OCI-LY1 (cell line): ENCODE results near the gene CYREN.

Source experiments
- H2AFZ ChIP-seq: fragments of 200-600 bp; sonication (generic), shearing (Covaris generic); 2 replicates; pipeline ENCODE4 v1.6.0; 2014; ENCODE audit warnings: antibody characterized with exemption, mild to moderate bottlenecking, low read length
- H3F3A ChIP-seq: fragments of 200-600 bp; sonication (generic), shearing (Covaris generic); 2 replicates; pipeline ENCODE4 v1.6.0; 2014; ENCODE audit warnings: mild to moderate bottlenecking, antibody characterized with exemption, low read length, moderate library complexity; ENCODE audit not compliant: insufficient read depth
- H3K27ac ChIP-seq: fragments of 200-600 bp; sonication (generic); 2 replicates; pipeline ENCODE4 v1.5.1; 2014; ENCODE audit warnings: low read length, mixed run types, mild to moderate bottlenecking, low read depth; ENCODE audit not compliant: poor library complexity, severe bottlenecking
- H3K27me3 ChIP-seq: fragments of 200-600 bp; sonication (generic); 2 replicates; pipeline ENCODE4 v1.6.0; 2014; ENCODE audit warnings: antibody characterized with exemption, mild to moderate bottlenecking, low read length, moderate library complexity; ENCODE audit not compliant: insufficient read depth
- H3K36me3 ChIP-seq: fragments of 200-600 bp; sonication (generic); 2 replicates; pipeline ENCODE4 v1.6.1; 2014; ENCODE audit warnings: mild to moderate bottlenecking, antibody characterized with exemption, low read length, moderate library complexity, mixed read lengths; ENCODE audit not compliant: insufficient read depth
- H3K4me1 ChIP-seq: fragments of 200-600 bp; sonication (generic); 2 replicates; pipeline ENCODE4 v1.5.1; 2014; ENCODE audit warnings: mild to moderate bottlenecking, low read length, moderate library complexity; ENCODE audit not compliant: insufficient read depth, severe bottlenecking
- H3K4me2 ChIP-seq: fragments of 200-600 bp; sonication (generic), shearing (Covaris generic); 2 replicates; pipeline ENCODE4 v1.6.1; 2014; ENCODE audit warnings: low read length
- H3K4me3 ChIP-seq: fragments of 200-600 bp; sonication (generic); 2 replicates; pipeline ENCODE4 v1.5.1; 2014; ENCODE audit warnings: low read length, low read depth, mild to moderate bottlenecking, mixed read lengths; ENCODE audit not compliant: poor library complexity, severe bottlenecking
- H3K79me2 ChIP-seq: fragments of 200-600 bp; shearing (Covaris generic); 2 replicates; pipeline ENCODE4 v1.6.1; 2016; ENCODE audit warnings: mixed run types, low read length, mixed read lengths; ENCODE audit not compliant: insufficient read depth
- H3K9ac ChIP-seq: fragments of 200-600 bp; sonication (generic), shearing (Covaris generic); 2 replicates; pipeline ENCODE4 v1.6.1; 2014; ENCODE audit warnings: mild to moderate bottlenecking, low read length, mixed read lengths
- H3K9me2 ChIP-seq: fragments of 200-600 bp; sonication (generic), shearing (Covaris generic); 2 replicates; pipeline ENCODE4 v1.6.1; 2014; ENCODE audit warnings: low read depth, mild to moderate bottlenecking, low read length, mixed read lengths
- H3K9me3 ChIP-seq: fragments of 200-600 bp; shearing (Covaris generic); 2 replicates; pipeline ENCODE4 v1.6.1; 2014; ENCODE audit warnings: low read length, mixed read lengths
- H4K20me1 ChIP-seq: fragments of 200-600 bp; sonication (generic), shearing (Covaris generic); 2 replicates; pipeline ENCODE4 v1.6.0; 2016; ENCODE audit warnings: mild to moderate bottlenecking, low read length; ENCODE audit not compliant: insufficient read depth
- EZH2 ChIP-seq: fragments of 200-600 bp; sonication (generic), shearing (Covaris generic); IDR thresholded peaks from 2 replicates; pipeline ENCODE4 v1.8.0; 2017; ENCODE audit warnings: borderline replicate concordance, mixed run types, mild to moderate bottlenecking, antibody characterized with exemption, low read length, moderate library complexity, mixed read lengths
- TF ChIP-seq, protein P1 (sequence below): fragments of 200-600 bp; sonication (generic), shearing (Covaris generic); IDR thresholded peaks from 2 replicates; pipeline ENCODE4 v1.5.1; 2017; ENCODE audit warnings: mild to moderate bottlenecking, antibody characterized with exemption, low read length, moderate library complexity, mixed read lengths

The CYREN gene

DNA sequence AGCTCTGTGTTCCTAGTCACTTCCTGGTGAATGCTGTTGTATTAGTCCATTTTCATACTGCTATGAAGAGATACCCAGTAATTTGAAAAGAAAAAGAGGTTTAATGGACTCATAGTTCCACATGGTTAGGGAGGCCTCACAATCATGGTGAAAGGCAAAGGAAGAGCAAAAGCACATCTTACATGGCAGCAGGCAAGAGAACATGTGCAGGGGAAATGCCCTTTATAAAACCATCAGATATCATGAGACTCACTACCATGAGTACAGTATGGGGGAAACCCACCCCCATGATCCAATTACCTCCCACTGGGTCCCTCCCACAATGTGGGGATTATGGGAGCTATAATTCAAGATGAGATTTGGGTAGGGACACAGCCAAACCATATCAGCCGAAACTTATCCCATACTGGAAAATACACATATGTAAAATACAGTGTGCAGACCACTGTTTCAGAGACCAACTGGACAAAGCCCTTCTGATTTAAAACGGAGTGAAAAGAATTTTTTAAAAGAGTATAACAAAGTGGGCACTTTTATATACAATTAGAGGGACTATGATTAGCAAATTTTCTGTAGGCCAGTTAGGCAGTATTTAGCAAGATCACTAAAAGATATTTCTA, 8.0 kb downstream of the CYREN start:
- Histone ChIP-seq H3K4me3 (no peak overlapping the region), H3K4me1 (peaks cover 24% of the 10 kb centered on the region), H3K9ac (no peak overlapping the region), H3K4me2 (no peak overlapping the region), H3F3A (no peaks in the 10 kb centered on the region), H3K9me2 (no peaks in the 10 kb centered on the region), H2AFZ (no peak overlapping the region), H3K27ac (peak overlapping the region; percentile 80), H4K20me1 (no peaks in the 10 kb centered on the region), H3K27me3 (no peaks in the 10 kb centered on the region), H3K36me3 (peaks cover 80% of the 10 kb centered on the region), H3K9me3 (peaks cover 8% of the 10 kb centered on the region; the same call in 1 of the 2 replicates), H3K79me2 (no peaks in the 10 kb centered on the region)
- TF ChIP-seq, protein P1, sequence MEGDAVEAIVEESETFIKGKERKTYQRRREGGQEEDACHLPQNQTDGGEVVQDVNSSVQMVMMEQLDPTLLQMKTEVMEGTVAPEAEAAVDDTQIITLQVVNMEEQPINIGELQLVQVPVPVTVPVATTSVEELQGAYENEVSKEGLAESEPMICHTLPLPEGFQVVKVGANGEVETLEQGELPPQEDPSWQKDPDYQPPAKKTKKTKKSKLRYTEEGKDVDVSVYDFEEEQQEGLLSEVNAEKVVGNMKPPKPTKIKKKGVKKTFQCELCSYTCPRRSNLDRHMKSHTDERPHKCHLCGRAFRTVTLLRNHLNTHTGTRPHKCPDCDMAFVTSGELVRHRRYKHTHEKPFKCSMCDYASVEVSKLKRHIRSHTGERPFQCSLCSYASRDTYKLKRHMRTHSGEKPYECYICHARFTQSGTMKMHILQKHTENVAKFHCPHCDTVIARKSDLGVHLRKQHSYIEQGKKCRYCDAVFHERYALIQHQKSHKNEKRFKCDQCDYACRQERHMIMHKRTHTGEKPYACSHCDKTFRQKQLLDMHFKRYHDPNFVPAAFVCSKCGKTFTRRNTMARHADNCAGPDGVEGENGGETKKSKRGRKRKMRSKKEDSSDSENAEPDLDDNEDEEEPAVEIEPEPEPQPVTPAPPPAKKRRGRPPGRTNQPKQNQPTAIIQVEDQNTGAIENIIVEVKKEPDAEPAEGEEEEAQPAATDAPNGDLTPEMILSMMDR = no peak
- no peak for TF ChIP-seq EZH2

DNA sequence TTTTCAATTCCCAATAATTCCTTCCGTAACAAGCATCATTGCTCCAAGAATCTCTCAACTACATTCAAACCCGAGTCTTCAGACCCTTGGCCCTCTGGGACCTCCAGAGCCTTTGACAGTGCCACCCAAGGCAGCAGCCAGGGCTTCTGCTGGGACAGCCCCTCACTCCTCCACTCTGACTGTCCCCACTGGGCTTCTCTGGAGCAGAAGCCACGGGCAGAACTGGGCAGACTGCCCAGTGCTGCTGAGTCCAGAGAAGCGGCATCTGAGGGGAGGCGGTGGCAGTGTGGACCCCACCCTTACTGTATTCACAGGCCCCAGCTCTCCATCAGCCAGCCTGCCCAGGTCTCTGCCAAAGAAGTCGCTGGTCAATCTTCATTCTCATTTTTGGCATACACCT, 8.8 kb downstream of the CYREN start:
- TF ChIP-seq EZH2 = no peak
- TF ChIP-seq, protein P1 = no peak
- Histone ChIP-seq H3K27me3 (no peaks in the 10 kb centered on the region), H3K4me3 (no peak overlapping the region), H3F3A (no peaks in the 10 kb centered on the region), H3K9me3 (peaks cover 13% of the 10 kb centered on the region; the same call in 1 of the 2 replicates), H2AFZ (no peak overlapping the region), H3K36me3 (peaks cover 76% of the 10 kb centered on the region), H3K4me1 (peaks cover 24% of the 10 kb centered on the region), H3K79me2 (no peaks in the 10 kb centered on the region), H4K20me1 (no peaks in the 10 kb centered on the region), H3K9ac (no peak overlapping the region; the same call in 1 of the 2 replicates), H3K4me2 (no peak overlapping the region), H3K27ac (peak overlapping the region; percentile 80), H3K9me2 (no peaks in the 10 kb centered on the region)

DNA sequence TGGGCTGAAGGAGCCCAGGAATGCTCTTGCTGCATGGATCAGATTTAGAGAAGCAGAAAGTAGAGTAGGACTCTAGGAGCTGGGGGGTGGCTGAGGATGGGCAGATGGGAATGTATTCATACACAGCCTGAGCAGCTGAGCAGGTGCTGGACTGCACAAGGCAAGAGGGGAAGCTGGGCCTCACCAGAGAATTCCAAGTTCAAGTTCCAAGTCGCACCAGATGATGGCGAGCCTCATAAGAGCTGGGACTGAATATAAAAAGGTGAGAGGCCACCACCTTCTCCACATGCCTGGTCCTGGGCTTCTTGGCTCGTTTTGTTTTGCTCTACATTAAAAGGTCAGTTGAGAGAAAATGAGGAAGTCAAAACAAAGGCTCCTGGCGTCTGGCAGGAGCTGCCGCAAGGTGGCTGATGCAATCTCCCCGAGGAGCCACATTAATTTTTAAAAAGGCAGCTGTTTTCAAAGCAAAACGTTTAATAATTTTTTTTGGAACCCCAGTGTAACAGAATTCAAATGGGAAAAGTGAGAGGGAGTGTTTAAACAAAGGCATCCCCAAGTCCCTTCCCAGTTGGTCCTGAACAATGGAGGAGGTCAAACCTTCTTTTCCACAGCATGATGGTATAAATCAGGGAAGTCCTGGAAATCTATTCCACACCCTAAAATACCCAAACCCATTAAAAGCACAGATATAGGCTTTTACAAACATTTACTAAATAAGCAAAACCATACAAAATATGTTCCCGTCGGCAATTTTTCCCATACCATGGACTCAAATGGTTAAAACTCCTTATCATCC, 9.5 kb downstream of the CYREN start:
- Histone ChIP-seq H3K9me2 (no peaks in the 10 kb centered on the region), H3F3A (no peaks in the 10 kb centered on the region), H3K9ac (peak overlapping the region; percentile 48), H4K20me1 (no peaks in the 10 kb centered on the region), H3K9me3 (peaks cover 19% of the 10 kb centered on the region), H3K4me2 (peak overlapping the region; percentile 57), H3K4me3 (peak overlapping the region; percentile 15), H3K79me2 (no peaks in the 10 kb centered on the region), H2AFZ (no peak overlapping the region; the same call in 1 of the 2 replicates), H3K36me3 (peaks cover 70% of the 10 kb centered on the region), H3K4me1 (peaks cover 24% of the 10 kb centered on the region), H3K27ac (peak overlapping the region; percentile 80), H3K27me3 (no peaks in the 10 kb centered on the region)
- TF ChIP-seq EZH2 = no peak
- TF ChIP-seq, protein P1 = peak; percentile 34; the same call in 1 of the 2 replicates
